SK-N-MC (cell line): Measurements from ENCODE around the gene KCNN3.

Experiments
- EZH2 ChIP-seq: fragments of 200-600 bp; sonication (generic); IDR thresholded peaks from one replicate; pipeline ENCODE4 v1.6.1; 2017; ENCODE audit warnings: antibody characterized with exemption
- FOXP2 ChIP-seq: optimal IDR thresholded peaks from 2 replicates; pipeline ENCODE3; 2011; ENCODE audit warnings: mild to moderate bottlenecking, moderate library complexity; ENCODE audit not compliant: insufficient read depth; ENCODE audit errors: extremely low read length, control extremely low read depth
- POLR2AphosphoS5 ChIP-seq: IDR thresholded peaks from 2 replicates; pipeline ENCODE4 v1.6.1; 2012; ENCODE audit warnings: mild to moderate bottlenecking, low read depth, low read length, borderline replicate concordance

DNA sequence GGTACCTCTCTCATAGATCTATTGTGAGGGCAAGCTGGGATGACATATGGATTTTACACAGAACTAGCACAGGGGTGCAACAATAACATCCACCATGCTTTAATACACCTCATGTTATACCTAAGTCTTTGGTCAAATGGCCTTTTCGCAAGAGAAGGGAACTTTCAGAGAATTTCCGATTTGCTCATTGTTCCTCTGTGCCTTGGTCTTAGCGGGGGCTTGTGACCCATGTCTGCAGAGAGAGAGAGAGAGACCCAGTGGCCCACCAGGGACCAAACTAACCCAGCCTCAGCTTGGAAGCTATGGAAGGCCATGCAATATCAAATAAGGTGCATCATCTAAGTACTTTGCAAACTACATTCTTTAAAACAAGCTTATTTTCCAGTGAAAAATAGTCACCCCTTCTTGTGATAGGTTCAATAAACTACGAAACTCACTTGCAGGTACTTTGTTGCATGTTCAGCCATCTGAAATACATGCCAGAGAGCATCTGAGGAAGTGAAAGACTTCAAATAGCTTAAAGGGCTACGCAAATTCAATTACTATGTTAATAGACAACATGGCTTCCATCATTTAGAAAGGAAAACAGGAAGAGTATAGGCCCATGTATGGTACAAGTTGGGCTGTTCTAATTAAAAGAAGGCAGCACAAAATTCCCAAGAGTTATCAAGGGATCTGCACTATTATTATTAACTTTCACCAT is 100.7 kb downstream of the KCNN3 start:
- TF ChIP-seq POLR2AphosphoS5 (no peak), EZH2 (no peak), FOXP2 (no peak)
